ENCODE data around the gene CFAP73. TPM values are rescaled to one million over a fixed set of nuclear protein-coding genes. Genes with fewer than 3 reads are reported as not detected.
"Not testable (repeated sequence)": the region's sequence is repeated elsewhere in the genome, so short reads cannot be mapped to it uniquely, and the experiment has no call there.

Gene CFAP73
- total and polyA plus RNA-seq, 4 experiments from 2014 or later: 0.18 TPM; not detected in 3

DNA sequence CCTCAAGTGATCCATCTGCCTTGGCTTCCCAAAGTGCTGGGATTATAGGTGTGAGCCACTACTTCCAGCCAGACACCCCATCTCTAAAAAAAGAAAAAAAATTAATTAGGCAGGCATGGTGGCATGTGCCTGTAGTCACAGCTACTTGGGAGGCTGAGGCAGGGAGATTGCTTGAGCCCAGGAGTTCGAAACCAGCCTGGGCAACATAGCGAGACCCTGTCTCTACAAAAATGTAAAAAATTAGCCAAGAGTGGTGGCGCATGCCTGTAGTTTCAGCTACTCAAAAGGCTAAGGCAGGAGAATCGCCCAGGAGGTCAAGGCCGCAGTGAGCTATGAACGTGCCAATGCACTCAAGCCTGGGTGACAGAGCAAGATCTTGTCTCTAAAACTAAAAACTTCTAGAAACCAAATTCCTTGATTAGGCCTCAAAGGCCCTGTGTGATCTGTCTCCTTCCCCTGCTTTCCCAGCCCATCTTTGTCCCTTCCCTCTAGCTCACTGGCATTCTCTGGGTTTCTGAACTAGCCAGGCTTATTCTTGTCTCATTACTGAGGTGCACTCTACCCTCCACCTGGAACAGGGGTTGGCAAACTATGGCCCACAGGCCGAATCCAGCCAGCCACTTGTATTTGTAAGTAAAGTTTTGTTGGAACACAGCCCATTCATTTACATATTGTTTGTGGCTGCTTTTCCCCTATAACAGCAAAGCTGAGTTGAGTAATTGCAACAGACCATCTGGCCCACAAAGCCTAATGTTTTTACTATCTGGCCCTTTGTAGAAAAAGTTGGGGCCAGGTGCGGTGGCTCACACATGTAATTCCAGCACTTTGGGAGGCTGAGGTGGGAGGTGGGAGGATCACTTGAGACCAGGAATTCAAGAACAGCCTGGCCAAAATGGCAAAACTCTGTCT lies 54.6 kb downstream of the CFAP73 start:
- Mint-ChIP-seq H3K4me1 (peaks cover 15 to 27% (median 23%) of the 10 kb centered on the region in 4 donors), H3K27ac (peak overlapping the region in 5 of 7 donors; percentile 22 to 89 (median 60)), H3K4me3 (no peak overlapping the region), H3K9me3 (no peaks in the 10 kb centered on the region), H3K36me3 (no peaks in the 10 kb centered on the region), H3K27me3 (no peaks in the 10 kb centered on the region)
- no peaks in the 10 kb centered on the region for H3K27me3 ChIP-seq (ENCODE audit: insufficient read depth, low read length)
- no peaks in the 10 kb centered on the region for H3K36me3 ChIP-seq (ENCODE audit: insufficient read depth, low read length)
- no peaks in the 10 kb centered on the region for H3K9me3 ChIP-seq (ENCODE audit: control insufficient read depth in 1 of 2, low read length in 2 of 2)
- DNase-seq: no peak
- peaks cover 21% of the 10 kb centered on the region for H3K4me1 ChIP-seq (ENCODE audit: insufficient read depth, low read length)
- ChIA-PET POLR2A (ENCODE audit: partially characterized antibody) (interaction anchor here (0.5 kb wide), 1 partner anchor 23 kb away, joined by 3 read pairs; no protein-coding TSS in a partner anchor), CTCF (ENCODE audit: partially characterized antibody) (interaction anchor here (1.4 kb wide), 1 partner anchor 13 kb away, joined by 3 read pairs; no protein-coding TSS in a partner anchor)
- no peak overlapping the region for H3K27ac ChIP-seq (ENCODE audit: low read depth, low read length)
- no peak overlapping the region for H3K4me3 ChIP-seq (ENCODE audit: low read length in 2 of 2)
- intact Hi-C loops (cut with micrococcal nuclease): loop anchor here (1.0 kb wide), 1 partner anchor 17 kb away; no protein-coding TSS in a partner anchor

DNA sequence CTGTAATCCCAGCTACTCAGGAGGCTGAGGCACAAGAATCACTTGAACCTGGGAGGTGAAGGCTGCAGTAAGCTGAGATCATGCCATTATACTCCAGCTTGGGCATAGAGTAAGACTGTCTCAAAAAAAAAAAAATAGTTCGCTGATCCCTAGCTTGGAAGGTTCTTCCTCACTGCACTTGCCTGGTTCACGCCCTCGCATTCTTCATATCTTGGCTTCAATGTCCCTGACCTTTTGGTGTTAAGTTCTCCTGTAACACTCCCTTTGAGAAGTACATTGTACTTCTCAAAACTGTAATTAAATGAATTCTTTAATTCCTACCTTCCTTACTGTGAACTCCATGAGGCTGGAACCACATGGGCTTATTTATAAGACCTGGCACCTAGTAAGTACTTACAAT lies 55.3 kb downstream of the CFAP73 start:
- no peaks in the 10 kb centered on the region for H3K36me3 Mint-ChIP-seq
- H3K4me3 Mint-ChIP-seq: no peak overlapping the region
- DNase-seq: no peak
- Histone ChIP-seq H3K4me1 (ENCODE audit: insufficient read depth, low read length) (peaks cover 28% of the 10 kb centered on the region), H3K4me3 (ENCODE audit: low read length in 2 of 2) (no peak overlapping the region), H3K36me3 (ENCODE audit: insufficient read depth, low read length) (no peaks in the 10 kb centered on the region), H3K9me3 (ENCODE audit: control insufficient read depth in 1 of 2, low read length in 2 of 2) (no peaks in the 10 kb centered on the region), H3K27ac (ENCODE audit: low read depth, low read length) (no peak overlapping the region), H3K27me3 (ENCODE audit: insufficient read depth, low read length) (no peaks in the 10 kb centered on the region)
- no peaks in the 10 kb centered on the region for H3K27me3 Mint-ChIP-seq
- POLR2A ChIA-PET (ENCODE audit: partially characterized antibody): interaction anchor here (0.5 kb wide), 1 partner anchor 23 kb away, joined by 3 read pairs; no protein-coding TSS in a partner anchor
- H3K4me1 Mint-ChIP-seq: peaks cover 17 to 34% (median 27%) of the 10 kb centered on the region in 4 donors
- H3K9me3 Mint-ChIP-seq: no peaks in the 10 kb centered on the region
- CTCF ChIA-PET (ENCODE audit: partially characterized antibody): no interaction called here
- peak overlapping the region in 4 of 7 donors; percentile 22 to 61 (median 42) for H3K27ac Mint-ChIP-seq
- intact Hi-C loops (cut with micrococcal nuclease): loop anchor here (5.0 kb wide), 1 partner anchor 57 kb away; no protein-coding TSS in a partner anchor

DNA sequence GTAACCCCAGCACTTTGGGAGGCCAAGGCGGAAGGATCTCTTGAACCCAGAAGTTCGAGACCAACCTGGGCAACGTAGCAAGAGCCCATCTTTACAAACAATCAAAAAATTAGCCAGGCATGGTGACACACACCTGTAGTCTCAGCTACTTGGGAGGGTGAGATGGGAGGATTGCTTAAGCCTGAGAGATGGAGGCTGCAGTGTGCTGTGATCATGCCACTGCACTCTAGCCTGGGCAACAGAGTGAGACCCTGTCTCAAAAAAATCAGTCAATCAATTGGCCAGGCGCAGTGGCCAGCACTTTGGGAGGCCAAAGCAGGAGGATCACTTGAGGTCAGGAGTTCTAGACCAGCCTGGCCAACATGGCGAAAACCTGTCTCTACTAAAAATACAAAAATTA lies 57.3 kb downstream of the CFAP73 start:
- intact Hi-C loops (cut with micrococcal nuclease): loop anchor here (5.0 kb wide), 1 partner anchor 55 kb away; no protein-coding TSS in a partner anchor
- H3K36me3 ChIP-seq (ENCODE audit: insufficient read depth, low read length); H3K27me3 ChIP-seq (ENCODE audit: insufficient read depth, low read length); H3K4me3 Mint-ChIP-seq; H3K27me3 Mint-ChIP-seq; H3K36me3 Mint-ChIP-seq; H3K27ac ChIP-seq (ENCODE audit: low read depth, low read length); H3K4me3 ChIP-seq (ENCODE audit: low read length in 2 of 2); H3K9me3 ChIP-seq (ENCODE audit: control insufficient read depth in 1 of 2, low read length in 2 of 2); POLR2A ChIA-PET (ENCODE audit: partially characterized antibody); DNase-seq; H3K9me3 Mint-ChIP-seq; CTCF ChIA-PET (ENCODE audit: partially characterized antibody): not testable (repeated sequence)
- Mint-ChIP-seq H3K4me1 (peaks cover 24 to 50% (median 40%) of the 10 kb centered on the region in 4 donors), H3K27ac (peak overlapping the region in 6 of 7 donors; percentile 78 to 97 (median 90))
- H3K4me1 ChIP-seq (ENCODE audit: insufficient read depth, low read length): peaks cover 47% of the 10 kb centered on the region

DNA sequence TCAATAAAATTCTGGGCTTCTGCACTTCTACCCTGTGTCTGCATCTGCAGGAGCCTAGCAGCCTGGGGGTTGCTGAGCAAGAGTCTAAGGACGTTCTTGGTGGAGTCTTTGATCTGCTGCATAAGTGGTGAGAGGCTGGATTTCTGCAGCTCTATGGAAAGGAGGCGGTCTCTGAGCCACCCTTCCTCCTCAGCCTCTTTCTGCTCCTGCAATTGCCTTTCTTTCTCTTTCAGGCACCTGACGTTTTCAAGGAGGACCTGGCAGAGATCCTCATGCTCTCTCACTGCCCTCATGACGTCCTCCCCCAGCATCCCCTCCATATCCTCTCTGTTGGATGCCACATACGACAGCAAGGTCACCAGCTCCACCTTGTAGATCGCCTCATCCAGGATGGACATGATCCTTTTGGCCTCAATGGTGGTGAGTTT lies 58.1 kb downstream of the CFAP73 start:
- Mint-ChIP-seq H3K4me3 (peak overlapping the region in 5 of 8 donors; percentile 67 to 83 (median 81)), H3K36me3 (no peaks in the 10 kb centered on the region), H3K27ac (peak overlapping the region; percentile 87 to 97 (median 93)), H3K27me3 (no peaks in the 10 kb centered on the region), H3K4me1 (peaks cover 24 to 54% (median 40%) of the 10 kb centered on the region in 4 donors), H3K9me3 (no peaks in the 10 kb centered on the region)
- H3K27me3 ChIP-seq (ENCODE audit: insufficient read depth, low read length): no peaks in the 10 kb centered on the region
- intact Hi-C loops (cut with micrococcal nuclease): loop anchor here (1.0 to 5.0 kb wide), 2 partner anchors 14 to 55 kb away; partner anchors contain the start of gene TPCN1
- peaks cover 47% of the 10 kb centered on the region for H3K4me1 ChIP-seq (ENCODE audit: insufficient read depth, low read length)
- ChIA-PET CTCF (ENCODE audit: partially characterized antibody) (interaction anchor here (0.9 to 1.3 kb wide), 3 partner anchors 11 to 18 kb away, joined by 4 to 7 read pairs (median 6); partner anchors contain the start of gene TPCN1), POLR2A (ENCODE audit: partially characterized antibody) (interaction anchor here (0.8 to 5.9 kb wide), 8 partner anchors 7 to 229 kb away, joined by 3 to 84 read pairs (median 6); partner anchors contain the start of genes DDX54, OAS2, RITA1 and TPCN1)
- peak in 4 of 5 donors; percentile 27 to 55 (median 34) for DNase-seq
- H3K27ac ChIP-seq (ENCODE audit: low read depth, low read length): peak overlapping the region; percentile 40
- H3K4me3 ChIP-seq (ENCODE audit: low read length in 2 of 2): no peak overlapping the region
- no peaks in the 10 kb centered on the region for H3K36me3 ChIP-seq (ENCODE audit: insufficient read depth, low read length)
- no peaks in the 10 kb centered on the region for H3K9me3 ChIP-seq (ENCODE audit: control insufficient read depth in 1 of 2, low read length in 2 of 2)

DNA sequence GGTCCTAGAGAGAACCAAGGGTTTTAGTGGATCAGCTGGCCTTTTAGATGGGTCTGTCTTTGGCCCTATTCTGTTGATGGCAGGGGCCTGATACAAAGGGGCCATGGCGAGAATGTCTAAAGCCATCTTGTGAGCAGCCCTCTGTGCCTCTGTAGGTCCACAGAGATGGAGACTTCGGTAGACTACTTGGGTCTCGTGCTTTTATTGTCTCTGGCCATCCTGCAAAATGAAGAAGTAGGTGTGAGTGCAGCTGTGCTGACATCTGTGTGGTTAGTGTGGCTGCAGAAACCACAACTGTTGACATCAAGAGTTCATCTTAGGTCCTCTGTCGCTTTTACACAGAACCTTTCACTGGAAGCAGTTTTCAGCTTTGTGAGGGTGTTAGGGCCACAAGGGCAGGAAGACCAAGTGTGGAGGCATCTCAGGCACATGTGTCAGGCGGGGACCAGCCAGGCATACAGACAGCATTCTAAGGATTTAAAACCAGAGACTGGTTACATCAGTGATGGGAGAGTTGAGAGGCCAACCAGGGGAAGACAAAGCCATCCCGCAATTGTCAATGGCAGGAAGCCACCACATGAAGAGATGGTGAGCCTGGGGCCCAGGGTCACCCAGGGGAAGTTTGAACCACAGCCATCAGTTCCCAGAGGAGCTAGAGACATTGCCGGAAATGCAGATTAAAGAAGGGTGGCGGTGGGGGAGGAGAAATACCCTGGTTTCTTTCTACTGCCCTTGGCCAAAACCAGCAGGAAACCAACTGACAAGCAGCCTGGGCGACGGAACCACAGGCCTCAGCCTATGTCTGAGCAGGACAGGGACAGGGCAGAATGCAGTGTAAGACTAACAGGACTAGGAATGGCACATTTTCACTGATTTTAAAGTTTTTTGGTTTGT lies 58.8 kb downstream of the CFAP73 start:
- Mint-ChIP-seq H3K27ac (peak overlapping the region; percentile 87 to 97 (median 93)), H3K4me3 (peak overlapping the region; percentile 26 to 83 (median 74)), H3K9me3 (no peaks in the 10 kb centered on the region), H3K4me1 (peaks cover 24 to 54% (median 40%) of the 10 kb centered on the region in 4 donors), H3K27me3 (no peaks in the 10 kb centered on the region), H3K36me3 (no peaks in the 10 kb centered on the region)
- CTCF ChIA-PET (ENCODE audit: partially characterized antibody): interaction anchor here (0.9 to 1.3 kb wide), 5 partner anchors 11 to 35 kb away, joined by 3 to 7 read pairs (median 4); partner anchors contain the start of gene TPCN1
- intact Hi-C loops (cut with micrococcal nuclease): loop anchor here (1.0 to 5.0 kb wide), 2 partner anchors 13 to 54 kb away; partner anchors contain the start of gene TPCN1
- Histone ChIP-seq H3K36me3 (ENCODE audit: insufficient read depth, low read length) (no peaks in the 10 kb centered on the region), H3K27me3 (ENCODE audit: insufficient read depth, low read length) (no peaks in the 10 kb centered on the region), H3K4me1 (ENCODE audit: insufficient read depth, low read length) (peaks cover 47% of the 10 kb centered on the region), H3K9me3 (ENCODE audit: control insufficient read depth in 1 of 2, low read length in 2 of 2) (no peaks in the 10 kb centered on the region), H3K27ac (ENCODE audit: low read depth, low read length) (peak overlapping the region; percentile 40), H3K4me3 (ENCODE audit: low read length in 2 of 2) (no peak overlapping the region)
- DNase-seq: peak; percentile 68 to 78 (median 73)
- POLR2A ChIA-PET (ENCODE audit: partially characterized antibody): interaction anchor here (0.6 to 5.9 kb wide), 9 partner anchors 8 to 230 kb away, joined by 3 to 84 read pairs (median 5); partner anchors contain the start of genes DDX54, OAS2, RITA1 and TPCN1

Measured in CD4-positive, alpha-beta memory T cell (primary cell).